Vagina (tissue), 2 donors: Measurements from ENCODE around the gene FRMD7. TPM values are rescaled to one million over a fixed set of nuclear protein-coding genes. Genes with fewer than 3 reads are reported as not detected.

Source experiments
- DNase-seq, 2 donors: peaks; one replicate each; pipeline ENCODE4 v3.0.0-alpha.2; 2017; ENCODE audit errors: extremely low spot score in 2 of 2
- H3K27ac ChIP-seq: fragments of 200-600 bp; sonication (generic); one replicate; pipeline ENCODE4 v1.5.1; 2019
- H3K27me3 ChIP-seq: fragments of 200-600 bp; sonication (generic); one replicate; pipeline ENCODE4 v1.5.1; 2019
- H3K36me3 ChIP-seq, 2 donors: fragments of 200-600 bp; sonication (generic); one replicate each; pipeline ENCODE4 v1.5.1; 2017 to 2019
- H3K4me1 ChIP-seq: fragments of 200-600 bp; sonication (generic); one replicate; pipeline ENCODE4 v1.5.1; 2019
- H3K4me3 ChIP-seq, 2 donors: fragments of 200-600 bp; sonication (generic); 1 replicate in 1 of 2; 2 replicates in 1 of 2; pipeline ENCODE4 v1.5.1; 2016 to 2019
- H3K9me3 ChIP-seq: fragments of 200-600 bp; sonication (generic); one replicate; pipeline ENCODE4 v1.5.1; 2019
- POLR2A ChIP-seq, 2 donors: fragments of 450-650 bp; IDR thresholded peaks; one replicate each; pipeline ENCODE4 v1.6.1; 2017; ENCODE audit warnings: antibody characterized with exemption in 2 of 2, mild to moderate bottlenecking in 2 of 2, moderate library complexity in 2 of 2
- POLR2AphosphoS5 ChIP-seq, 2 donors: sonication (generic); formaldehyde crosslinking; IDR thresholded peaks; one replicate each; pipeline ENCODE4 v1.9.0; 2017; ENCODE audit warnings: antibody characterized with exemption in 2 of 2, mild to moderate bottlenecking in 2 of 2, low read depth in 1 of 2; ENCODE audit not compliant: insufficient read depth in 1 of 2
- intact Hi-C: fragments of 100-400 bp; cut with DNase I; formaldehyde crosslinking; loops from one replicate; pipeline ENCODE4 v1.15.1; 2023
- total RNA-seq: library from RNA; depleted of rRNA; stranded (reverse); fragments of >200 nt; gene quantifications from one replicate; pipeline ENCODE4 v1.2.3, GENCODE V29; 2016
- TF ChIP-seq, protein P1 (sequence below), 3 experiments: fragments of 450-650 bp in 2 of 3; fragments of 200-600 bp in 1 of 3; sonication (generic) in 1 of 3; IDR thresholded peaks; one replicate each; pipeline ENCODE4 v1.5.1; 2017 to 2019; ENCODE audit warnings: antibody characterized with exemption in 3 of 3, mild to moderate bottlenecking in 2 of 3, moderate library complexity in 2 of 3

Gene FRMD7
- total RNA-seq, 1 donor from 2014 or later, result not detected

DNA sequence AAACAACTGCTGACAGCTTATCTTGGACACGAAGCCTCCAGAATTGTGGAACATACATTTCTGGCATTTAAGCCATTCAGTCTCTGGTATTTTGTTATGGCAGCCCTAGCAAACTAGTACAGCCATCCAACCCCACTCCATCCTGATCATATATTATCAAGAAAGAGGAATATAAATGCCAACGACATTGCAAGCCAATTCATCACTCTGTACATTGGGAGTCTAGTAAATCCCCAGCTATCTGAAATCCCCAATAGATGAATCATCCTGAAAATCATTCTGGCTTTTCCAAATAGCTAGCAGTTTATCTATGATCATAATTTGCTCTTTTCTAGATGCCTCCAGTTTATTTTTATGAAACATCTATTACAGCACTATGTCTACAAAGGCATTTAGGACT lies 41.1 kb downstream of the FRMD7 start:
- DNase-seq, result no peak
- Histone ChIP-seq H3K27me3 (no peaks in the 10 kb centered on the region), H3K4me1 (no peaks in the 10 kb centered on the region), H3K9me3 (no peaks in the 10 kb centered on the region), H3K27ac (no peak overlapping the region), H3K36me3 (no peaks in the 10 kb centered on the region), H3K4me3 (no peak overlapping the region)
- TF ChIP-seq POLR2AphosphoS5 (IDR thresholded peaks at IDR 0.05; ENCODE audit: insufficient read depth in 1 of 2, low read depth in 1 of 2) (no peak), POLR2A (IDR thresholded peaks at IDR 0.05) (no peak)
- TF ChIP-seq, protein P1, sequence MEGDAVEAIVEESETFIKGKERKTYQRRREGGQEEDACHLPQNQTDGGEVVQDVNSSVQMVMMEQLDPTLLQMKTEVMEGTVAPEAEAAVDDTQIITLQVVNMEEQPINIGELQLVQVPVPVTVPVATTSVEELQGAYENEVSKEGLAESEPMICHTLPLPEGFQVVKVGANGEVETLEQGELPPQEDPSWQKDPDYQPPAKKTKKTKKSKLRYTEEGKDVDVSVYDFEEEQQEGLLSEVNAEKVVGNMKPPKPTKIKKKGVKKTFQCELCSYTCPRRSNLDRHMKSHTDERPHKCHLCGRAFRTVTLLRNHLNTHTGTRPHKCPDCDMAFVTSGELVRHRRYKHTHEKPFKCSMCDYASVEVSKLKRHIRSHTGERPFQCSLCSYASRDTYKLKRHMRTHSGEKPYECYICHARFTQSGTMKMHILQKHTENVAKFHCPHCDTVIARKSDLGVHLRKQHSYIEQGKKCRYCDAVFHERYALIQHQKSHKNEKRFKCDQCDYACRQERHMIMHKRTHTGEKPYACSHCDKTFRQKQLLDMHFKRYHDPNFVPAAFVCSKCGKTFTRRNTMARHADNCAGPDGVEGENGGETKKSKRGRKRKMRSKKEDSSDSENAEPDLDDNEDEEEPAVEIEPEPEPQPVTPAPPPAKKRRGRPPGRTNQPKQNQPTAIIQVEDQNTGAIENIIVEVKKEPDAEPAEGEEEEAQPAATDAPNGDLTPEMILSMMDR (IDR thresholded peaks at IDR 0.05), result no peak
- intact Hi-C loops, result no loop called here

DNA sequence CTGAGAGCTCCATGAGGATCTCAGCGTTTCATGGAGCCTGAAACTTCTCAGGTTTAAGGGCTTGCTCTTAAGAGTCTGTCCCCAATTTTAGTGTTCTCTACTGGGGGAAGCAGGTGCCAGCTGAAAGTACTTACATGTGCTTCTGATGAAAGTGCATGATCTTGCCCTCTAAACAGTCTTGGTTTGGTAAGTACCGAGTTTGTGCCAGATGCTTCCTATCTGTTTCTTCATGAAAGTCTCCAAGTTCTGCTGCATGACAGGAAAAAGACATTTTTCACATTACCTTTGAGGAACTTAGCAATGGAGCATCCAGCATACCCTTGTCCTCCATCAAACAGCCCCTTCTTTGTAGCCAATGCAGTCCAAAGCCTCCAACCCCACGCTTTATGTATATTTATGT lies 42.0 kb downstream of the FRMD7 start:
- no peaks in the 10 kb centered on the region for H3K9me3 ChIP-seq
- intact Hi-C loops, result no loop called here
- H3K36me3 ChIP-seq, result no peaks in the 10 kb centered on the region
- no peak overlapping the region for H3K4me3 ChIP-seq
- H3K27me3 ChIP-seq, result no peaks in the 10 kb centered on the region
- H3K4me1 ChIP-seq, result no peaks in the 10 kb centered on the region
- DNase-seq, result no peak
- H3K27ac ChIP-seq, result no peak overlapping the region
- TF ChIP-seq POLR2A (IDR thresholded peaks at IDR 0.05), result no peak
- TF ChIP-seq, protein P1 (IDR thresholded peaks at IDR 0.05), result no peak
- no peak for TF ChIP-seq POLR2AphosphoS5 (IDR thresholded peaks at IDR 0.05; ENCODE audit: insufficient read depth in 1 of 2, low read depth in 1 of 2)

DNA sequence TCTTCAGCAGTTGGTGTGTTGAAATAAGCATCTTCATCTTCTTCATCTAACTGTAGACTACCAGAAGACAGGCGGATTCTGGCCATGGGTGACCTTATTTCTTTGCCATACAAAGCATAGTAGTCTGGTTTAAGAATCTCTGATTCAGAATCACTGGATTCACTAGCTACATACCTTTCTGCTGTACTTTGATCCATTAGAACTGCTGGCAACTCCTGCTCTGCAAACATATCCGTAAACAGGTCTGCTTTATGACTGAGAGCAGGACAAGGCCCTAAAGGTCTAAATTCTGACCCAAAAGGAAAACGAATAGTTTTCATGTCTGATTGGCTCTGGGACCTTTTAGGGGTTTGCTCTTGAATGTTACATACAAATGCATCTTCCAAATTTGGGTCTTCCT lies 49.9 kb downstream of the FRMD7 start:
- Histone ChIP-seq H3K27ac (no peak overlapping the region), H3K9me3 (no peaks in the 10 kb centered on the region), H3K4me1 (no peaks in the 10 kb centered on the region), H3K36me3 (no peaks in the 10 kb centered on the region), H3K4me3 (no peak overlapping the region), H3K27me3 (no peaks in the 10 kb centered on the region)
- no peak for TF ChIP-seq POLR2A (IDR thresholded peaks at IDR 0.05)
- no peak for TF ChIP-seq POLR2AphosphoS5 (IDR thresholded peaks at IDR 0.05; ENCODE audit: insufficient read depth in 1 of 2, low read depth in 1 of 2)
- TF ChIP-seq, protein P1 (IDR thresholded peaks at IDR 0.05), result no peak
- intact Hi-C loops, result no loop called here
- DNase-seq, result no peak

DNA sequence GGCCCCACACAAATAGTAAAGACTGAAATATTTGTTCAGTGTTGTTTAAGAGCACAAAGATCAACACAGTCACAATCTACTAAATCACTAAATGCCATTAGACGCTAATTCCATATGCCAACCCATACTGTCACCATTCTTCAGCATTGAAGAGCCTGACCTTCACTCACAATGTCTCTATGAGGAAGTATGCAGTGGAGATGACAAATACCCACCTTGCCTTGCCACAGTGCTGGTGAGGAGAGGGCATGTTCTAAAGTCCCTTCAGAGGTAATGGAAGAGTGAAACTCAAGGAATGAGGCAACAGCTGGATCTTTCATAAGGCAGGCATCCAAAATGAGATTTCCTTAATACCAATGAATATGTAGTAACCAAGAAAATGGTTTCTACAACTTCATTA lies 50.4 kb downstream of the FRMD7 start:
- Histone ChIP-seq H3K9me3 (no peaks in the 10 kb centered on the region), H3K27ac (no peak overlapping the region), H3K4me3 (no peak overlapping the region), H3K36me3 (no peaks in the 10 kb centered on the region), H3K27me3 (no peaks in the 10 kb centered on the region), H3K4me1 (no peaks in the 10 kb centered on the region)
- TF ChIP-seq, protein P1 (IDR thresholded peaks at IDR 0.05), result no peak
- TF ChIP-seq POLR2AphosphoS5 (IDR thresholded peaks at IDR 0.05; ENCODE audit: insufficient read depth in 1 of 2, low read depth in 1 of 2), result no peak
- TF ChIP-seq POLR2A (IDR thresholded peaks at IDR 0.05), result no peak
- DNase-seq, result no peak
- intact Hi-C loops, result no loop called here

DNA sequence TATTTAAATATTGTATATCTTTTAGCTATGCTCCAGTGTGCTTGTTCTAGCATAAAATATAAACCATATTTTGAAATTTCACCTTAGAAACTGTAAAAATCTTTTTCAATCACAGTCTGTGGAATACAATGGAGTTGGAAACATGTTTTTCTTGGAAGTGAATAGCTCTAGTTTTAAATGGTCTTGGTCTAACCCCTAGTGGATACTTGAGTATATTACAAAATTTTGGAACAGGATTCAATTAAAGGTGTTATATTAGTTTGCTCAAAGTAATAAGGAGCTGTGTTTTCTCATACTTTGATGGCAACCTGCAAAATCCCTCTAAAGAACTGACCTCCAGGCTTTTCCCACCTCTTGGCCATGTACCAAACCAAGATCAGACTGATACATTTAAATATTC lies 56.6 kb downstream of the FRMD7 start:
- no peak overlapping the region for H3K27ac ChIP-seq
- H3K4me1 ChIP-seq, result no peaks in the 10 kb centered on the region
- no peak overlapping the region for H3K4me3 ChIP-seq
- no peaks in the 10 kb centered on the region for H3K9me3 ChIP-seq
- DNase-seq, result no peak
- TF ChIP-seq, protein P1 (IDR thresholded peaks at IDR 0.05), result peak; percentile 4 to 18 (median 18)
- TF ChIP-seq POLR2AphosphoS5 (IDR thresholded peaks at IDR 0.05; ENCODE audit: insufficient read depth in 1 of 2, low read depth in 1 of 2), result no peak
- no peaks in the 10 kb centered on the region for H3K36me3 ChIP-seq
- intact Hi-C loops, result no loop called here
- H3K27me3 ChIP-seq, result no peaks in the 10 kb centered on the region
